ENCODE results near the gene CDX2.

DNA sequence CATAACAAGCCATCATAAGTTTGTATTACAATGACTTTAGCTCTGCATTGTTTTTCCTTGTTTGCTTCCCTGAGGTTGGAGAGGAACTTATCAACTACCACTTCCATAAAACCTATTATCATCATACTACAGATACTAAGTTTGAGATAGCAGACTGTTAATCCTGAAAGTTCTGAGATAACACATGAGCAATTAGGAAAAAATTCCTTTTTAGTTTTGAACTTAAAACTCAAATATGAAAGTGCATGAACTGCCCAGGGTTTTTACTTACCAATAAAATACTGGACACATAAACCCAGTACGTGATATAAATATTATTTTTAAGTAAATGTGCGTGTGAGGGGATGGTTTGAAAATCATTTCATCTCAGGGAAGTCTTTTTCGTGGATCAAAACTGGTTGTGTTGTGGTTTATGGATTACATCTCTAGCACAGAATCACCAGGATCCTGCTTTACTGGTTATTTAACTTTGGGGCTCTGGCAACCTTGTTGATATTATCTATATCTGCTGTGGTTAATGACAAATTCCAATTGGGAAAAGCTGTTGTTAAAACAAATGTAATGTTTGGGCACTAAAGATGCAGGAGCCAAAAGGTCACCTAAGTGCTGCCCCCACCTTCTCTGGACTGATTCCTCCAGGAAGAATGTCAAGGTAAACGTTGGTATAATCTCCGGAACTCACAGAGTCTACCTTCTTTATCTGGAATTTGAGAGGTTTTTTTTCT, 12.4 kb downstream of the CDX2 start:
- TF ChIP-seq SUZ12 (IDR thresholded peaks at IDR 0.05; ENCODE audit: extremely low read depth, insufficient read depth, insufficient read length) (no peak), ZNF274 (IDR thresholded peaks at IDR 0.05; ENCODE audit: low read depth, low read length) (no peak), YY1 (IDR thresholded peaks at IDR 0.05; ENCODE audit: insufficient read depth, insufficient read length) (no peak)

Data from NT2/D1 (cell line).